GM19043 (cell line): Measurements from ENCODE around the gene ROBO4.

Experiments used
- ATAC-seq: cut with Tn5 transposase; IDR thresholded peaks from one replicate; pipeline ENCODE4 v1.9.1; 2021; ENCODE audit warnings: low read depth; ENCODE audit not compliant: unreplicated experiment

Gene ROBO4

GRCh38 chr11:124920356-124920755, 22.7 kb upstream of the ROBO4 start:
- ATAC-seq, result no peak

- no peak for ATAC-seq
Observed at GRCh38 chr11:124919898-124920297, 22.2 kb upstream of the ROBO4 start.

GRCh38 chr11:124918950-124919349, 21.3 kb upstream of the ROBO4 start, which contains the start of gene HEPN1:
Gene HEPN1 (plus strand): TSS chr11:124919250.
- ATAC-seq, result no peak

GRCh38 chr11:124917115-124917637, 19.5 kb upstream of the ROBO4 start:
- no peak for ATAC-seq

GRCh38 chr11:124916370-124916710, 18.7 kb upstream of the ROBO4 start:
- no peak for ATAC-seq

GRCh38 chr11:124915541-124916369, 18.1 kb upstream of the ROBO4 start:
- ATAC-seq, result no peak

- ATAC-seq, result no peak
Observed at GRCh38 chr11:124902616-124903015, 5.0 kb upstream of the ROBO4 start.

GRCh38 chr11:124900464-124900863, 2.8 kb upstream of the ROBO4 start:
- ATAC-seq, result no peak

GRCh38 chr11:124899383-124900145, 1.9 kb upstream of the ROBO4 start:
- no peak for ATAC-seq

- ATAC-seq, result no peak
Observed at GRCh38 chr11:124898711-124899110, 1.0 kb upstream of the ROBO4 start.

GRCh38 chr11:124898263-124898680, 607 bp upstream of the ROBO4 start:
- no peak for ATAC-seq

- no peak for ATAC-seq
Observed at GRCh38 chr11:124896821-124897391, 759 bp downstream of the ROBO4 start.

GRCh38 chr11:124896071-124896750, 1.5 kb downstream of the ROBO4 start:
- no peak for ATAC-seq

GRCh38 chr11:124895471-124895971, 2.1 kb downstream of the ROBO4 start:
- ATAC-seq, result no peak

GRCh38 chr11:124894606-124895430, 2.8 kb downstream of the ROBO4 start:
- ATAC-seq, result no peak

- no peak for ATAC-seq
Observed at GRCh38 chr11:124893781-124894401, 3.8 kb downstream of the ROBO4 start.

- no peak for ATAC-seq
Observed at GRCh38 chr11:124892750-124893454, 4.8 kb downstream of the ROBO4 start.

GRCh38 chr11:124892146-124892545, 5.5 kb downstream of the ROBO4 start:
- no peak for ATAC-seq
